HG03565 (cell line): ENCODE results near the gene FSTL4.
"Not testable (repeated sequence)": the region's sequence is repeated elsewhere in the genome, so short reads cannot be mapped to it uniquely, and the experiment has no call there.

Experiments used
- ATAC-seq: cut with Tn5 transposase; IDR thresholded peaks from one replicate; pipeline ENCODE4 v1.9.1; 2021; ENCODE audit warnings: mild to moderate bottlenecking, moderate library complexity; ENCODE audit not compliant: unreplicated experiment

Gene FSTL4

DNA sequence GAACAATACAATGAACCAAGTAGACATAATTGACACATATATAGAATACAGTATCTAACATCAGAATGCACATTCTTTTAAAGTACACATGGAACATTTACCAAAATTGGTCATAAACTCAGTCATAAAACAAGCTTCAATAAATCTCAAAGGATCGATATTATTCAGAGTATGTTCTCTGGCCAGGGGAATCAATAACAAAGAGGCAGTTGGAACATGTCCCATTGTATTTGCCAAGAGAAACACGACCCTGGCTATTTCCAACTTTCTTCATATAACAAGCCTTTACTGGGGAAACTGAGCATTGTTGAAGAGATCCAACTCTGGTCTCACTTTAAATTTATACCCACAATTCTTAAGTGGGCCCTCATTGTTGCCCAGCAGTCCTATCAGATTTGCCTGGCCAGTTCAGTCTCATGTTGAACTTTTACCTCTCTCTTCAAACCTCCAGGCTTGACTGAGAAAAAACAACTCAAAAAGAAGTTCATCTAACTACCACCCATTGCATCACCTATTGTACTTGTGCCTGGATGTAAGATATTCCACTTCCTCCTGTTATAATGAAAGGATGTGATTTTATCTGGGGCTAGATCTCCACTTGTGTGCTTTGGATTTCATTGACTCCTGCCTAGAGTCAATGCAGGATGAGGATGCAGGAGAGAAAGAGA lies 398.1 kb downstream of the FSTL4 start:
- no peak for ATAC-seq

- ATAC-seq: no peak
Measured at GRCh38 chr5:133205649-133206048, 406.7 kb downstream of the FSTL4 start.

DNA sequence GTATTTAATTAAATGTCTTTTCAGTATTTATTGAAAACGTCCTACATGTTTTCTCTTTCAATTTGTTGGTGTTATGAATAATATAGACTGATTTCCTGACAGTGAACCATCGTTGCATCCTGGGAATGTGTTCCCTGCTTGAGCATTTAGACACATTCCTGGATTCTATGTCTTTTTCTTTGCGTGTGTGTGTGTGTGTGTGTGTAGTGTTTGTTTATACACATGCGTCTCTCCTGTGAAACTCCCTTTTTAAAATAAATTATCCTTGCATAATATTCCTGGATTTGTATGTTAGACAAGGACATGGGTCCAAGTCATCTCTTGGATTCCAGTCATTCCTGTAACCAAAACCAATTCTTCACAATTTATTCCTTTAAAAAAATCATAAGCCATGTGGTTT lies 407.1 kb downstream of the FSTL4 start:
- ATAC-seq: no peak

DNA sequence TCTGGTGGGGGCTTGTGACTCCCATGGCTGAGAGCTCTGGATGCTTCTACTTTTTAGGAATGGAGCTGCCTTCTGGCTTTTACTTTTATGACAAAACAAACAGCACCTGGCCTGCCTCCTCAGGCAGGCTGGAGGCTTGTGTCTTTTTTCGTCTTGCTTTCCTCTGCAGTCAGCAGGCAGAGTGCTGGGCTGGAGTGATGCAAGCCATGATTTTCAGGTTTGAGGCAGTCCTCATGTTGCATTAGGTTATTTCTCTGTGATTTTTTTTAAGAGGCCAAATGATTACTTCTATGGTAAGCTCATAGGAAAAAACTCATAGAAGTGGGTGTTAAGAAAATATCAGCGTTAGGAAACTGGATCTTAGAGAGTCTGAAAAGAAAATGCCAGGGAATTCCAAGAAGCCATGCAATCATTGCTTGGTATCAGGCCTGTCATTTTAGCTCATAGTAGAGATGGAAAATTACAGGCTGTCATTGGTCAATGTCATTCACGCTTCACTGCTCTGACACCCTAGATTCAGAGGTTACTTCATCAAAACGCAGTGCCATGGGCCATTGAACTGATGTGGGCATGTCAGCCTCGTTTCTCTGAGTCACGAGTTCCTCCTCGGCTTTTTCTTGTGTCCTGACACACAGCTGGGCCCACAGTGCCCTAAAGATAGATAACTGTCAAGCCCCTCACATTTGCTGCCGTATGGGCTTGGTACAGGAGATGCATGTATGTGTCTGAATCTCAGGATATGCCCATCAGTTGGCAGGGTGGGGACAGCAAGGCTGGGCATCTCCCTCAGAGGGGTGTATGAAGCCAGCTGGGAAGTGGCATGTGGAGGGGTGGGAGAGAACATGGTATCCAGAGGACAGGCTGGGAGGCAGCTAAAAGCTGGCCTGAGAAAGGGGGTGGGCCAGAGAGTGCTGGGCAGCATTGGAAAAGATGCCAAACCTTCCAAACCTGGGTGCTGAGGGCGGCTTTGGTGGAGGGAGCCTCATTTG lies 408.7 kb downstream of the FSTL4 start:
- no peak for ATAC-seq

GRCh38 chr5:133202066-133202665 lies 410.2 kb downstream of the FSTL4 start:
- no peak for ATAC-seq

- ATAC-seq: no peak
Measured at GRCh38 chr5:133201310-133201709, 411.0 kb downstream of the FSTL4 start.

- no peak for ATAC-seq
Measured at GRCh38 chr5:133200256-133200655, 412.1 kb downstream of the FSTL4 start.

- no peak for ATAC-seq
Measured at GRCh38 chr5:133199417-133200178, 412.7 kb downstream of the FSTL4 start.

DNA sequence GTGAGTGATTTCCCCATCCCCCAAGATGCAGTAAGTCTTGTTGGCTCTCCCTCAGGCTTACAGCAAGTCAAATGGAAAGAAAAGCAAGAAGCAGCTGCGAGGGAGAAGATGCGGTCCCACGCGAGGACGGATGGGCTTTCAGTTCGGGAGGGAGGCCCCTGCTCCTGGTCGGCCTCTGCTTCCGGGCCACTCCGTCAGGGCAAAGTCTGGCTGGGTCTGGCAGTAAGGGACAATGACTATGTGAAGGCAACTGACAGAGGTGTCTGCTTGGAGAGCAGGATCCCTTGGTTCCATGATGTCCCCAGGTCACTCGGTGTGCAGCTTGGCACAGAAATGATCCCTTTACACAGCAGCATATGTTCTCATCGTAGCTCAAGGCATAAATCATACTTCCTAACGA lies 413.8 kb downstream of the FSTL4 start:
- ATAC-seq: no peak

- no peak for ATAC-seq
Measured at GRCh38 chr5:133196441-133197085, 415.8 kb downstream of the FSTL4 start.

GRCh38 chr5:133195250-133195649 lies 417.1 kb downstream of the FSTL4 start:
- no peak for ATAC-seq

DNA sequence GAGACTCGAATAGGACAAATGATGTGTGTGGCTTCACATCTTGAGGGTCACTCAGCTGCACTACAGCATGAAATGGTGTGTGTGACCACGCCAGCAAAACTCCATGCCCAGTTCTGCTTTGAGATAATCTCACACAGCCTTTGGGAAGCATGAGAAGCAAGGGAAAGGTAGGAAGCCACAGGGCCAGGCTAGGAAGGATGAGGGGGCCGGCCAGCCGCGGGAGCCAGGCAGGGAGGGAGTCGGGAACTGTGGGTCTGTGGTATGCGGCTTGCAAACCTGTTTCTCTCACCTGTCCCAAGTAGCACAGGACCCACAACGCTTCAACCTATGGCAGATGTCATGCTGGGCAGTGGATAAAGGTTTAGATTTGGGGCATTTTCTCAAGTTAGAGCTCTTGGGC lies 418.5 kb downstream of the FSTL4 start:
- ATAC-seq: no peak

GRCh38 chr5:133192716-133193115 lies 419.6 kb downstream of the FSTL4 start:
- ATAC-seq: no peak

DNA sequence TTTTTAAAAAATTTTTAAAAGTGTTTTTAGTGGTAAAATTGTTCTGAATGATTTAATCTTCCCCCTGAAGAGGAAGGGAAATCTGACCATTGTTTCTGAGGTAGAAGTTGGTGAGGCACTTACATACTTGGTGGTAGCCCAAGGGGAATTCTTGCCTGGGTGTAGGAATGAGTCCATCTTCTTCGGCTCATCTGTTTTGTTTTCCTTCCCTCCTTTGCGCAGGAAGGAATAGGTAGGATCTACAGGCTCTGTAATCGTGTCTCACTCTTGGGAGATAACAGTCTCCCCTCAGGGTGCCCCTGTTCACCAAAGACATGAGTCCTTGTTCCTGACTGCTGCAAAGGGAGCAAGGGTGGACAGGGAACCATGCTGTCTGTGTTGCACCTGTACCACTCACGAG lies 422.5 kb downstream of the FSTL4 start:
- ATAC-seq: no peak

DNA sequence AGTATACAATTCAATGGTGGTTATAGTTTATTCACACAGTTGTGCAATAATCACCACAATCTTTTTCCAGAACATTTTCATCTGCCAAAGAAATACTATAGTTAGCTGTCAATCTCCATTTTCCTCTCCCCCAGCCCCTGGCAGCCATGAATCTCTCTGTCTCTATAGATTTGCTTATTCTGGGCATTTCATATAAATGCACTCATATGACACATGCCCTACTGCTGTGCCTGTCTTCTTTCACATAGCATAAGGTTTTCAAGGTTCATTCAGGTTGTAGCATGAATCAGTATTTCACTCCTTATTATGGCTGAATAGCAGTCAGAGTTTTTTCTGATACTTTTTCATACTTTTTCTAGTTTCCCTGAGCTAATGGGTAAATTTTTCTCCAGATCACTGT lies 432.9 kb downstream of the FSTL4 start:
- no peak for ATAC-seq

DNA sequence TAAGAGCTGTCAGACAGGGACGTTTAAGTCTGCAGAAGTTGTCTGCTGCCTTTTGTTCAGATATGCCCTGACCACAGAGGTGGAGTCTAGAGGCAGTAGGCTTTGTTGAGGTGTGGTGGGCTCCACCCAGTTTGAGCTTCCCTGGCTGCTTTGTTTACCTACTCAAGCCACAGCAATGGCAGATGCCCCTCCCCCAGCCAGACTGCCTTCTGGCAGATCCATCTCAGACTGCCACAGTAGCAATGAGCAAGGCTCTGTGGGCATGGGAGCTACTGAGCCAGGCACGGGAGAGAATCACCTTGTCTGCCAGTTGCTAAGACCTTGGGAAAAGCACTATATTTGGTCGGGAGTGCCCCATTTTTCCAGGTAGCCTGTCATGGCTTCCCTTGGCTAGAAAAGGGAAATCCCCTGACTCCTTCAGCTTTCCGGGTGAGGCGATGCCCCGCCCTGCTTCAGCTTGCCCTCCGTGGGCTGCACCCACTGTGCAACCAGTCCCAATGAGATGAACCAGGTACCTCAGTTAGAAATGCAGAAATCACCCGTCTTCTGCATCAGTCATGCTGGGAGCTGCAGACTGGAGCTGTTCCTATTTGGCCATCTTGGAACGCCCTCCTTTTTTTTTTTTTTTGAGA lies 441.5 kb downstream of the FSTL4 start:
- not testable (repeated sequence) for ATAC-seq

GRCh38 chr5:133164759-133165158 lies 447.6 kb downstream of the FSTL4 start:
- no peak for ATAC-seq

- ATAC-seq: no peak
Measured at GRCh38 chr5:133163839-133164238, 448.5 kb downstream of the FSTL4 start.

DNA sequence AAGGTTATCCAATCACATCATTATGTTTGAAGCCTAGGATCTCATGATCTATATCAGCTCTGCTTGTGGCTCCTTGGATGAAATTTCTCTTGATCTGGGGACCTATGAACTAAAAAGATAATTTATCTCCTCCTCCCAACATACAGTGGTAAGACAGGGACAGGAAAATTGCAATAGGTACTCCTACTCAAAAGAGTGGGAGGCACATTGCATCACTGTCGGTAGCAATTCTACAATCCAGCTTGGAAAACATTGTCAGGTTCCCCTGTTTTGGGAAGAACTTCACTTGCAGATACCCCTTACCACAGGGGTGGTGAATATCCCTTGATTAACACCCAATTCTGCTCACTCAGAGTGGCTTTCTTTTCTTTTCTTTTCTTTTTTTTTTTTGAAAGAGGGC lies 452.8 kb downstream of the FSTL4 start:
- ATAC-seq: no peak
